Measurements from ENCODE around the gene TMEM201.

GRCh38 chr1:9610548-9610947 is 21.8 kb downstream of the TMEM201 start:
- no peak for TF ChIP-seq POLR2AphosphoS5 (IDR thresholded peaks at IDR 0.05; ENCODE audit: low read depth, low read length)
- no peak for TF ChIP-seq POU2F2 (IDR thresholded peaks at IDR 0.05; ENCODE audit: low read depth, low read length)
- no peak for TF ChIP-seq PAX5 (IDR thresholded peaks at IDR 0.05; ENCODE audit: insufficient read depth, low read length, severe bottlenecking)
- no peak for TF ChIP-seq POLR2A (IDR thresholded peaks at IDR 0.05; ENCODE audit: low read depth, low read length)

Data from GM12891 (cell line).